HepG2 (cell line): ENCODE measurements around the gene IFITM5. TPM values are rescaled to one million over a fixed set of nuclear protein-coding genes. Genes with fewer than 3 reads are reported as not detected.

ENCODE experiments used
- DNMT3B ChIP-seq: conservative IDR thresholded peaks from 2 replicates; pipeline ENCODE4 v1.6.1; 2016; ENCODE audit warnings: missing biosample characterization, control low read depth
- ESRRA ChIP-seq: sonication (generic); formaldehyde crosslinking; IDR thresholded peaks from 2 replicates; pipeline ENCODE4 v1.5.1; 2020; ENCODE audit warnings: mild to moderate bottlenecking, low read depth, missing genetic modification reagents
- NR2F1 ChIP-seq, 2 experiments: fragments of 450-650 bp in 1 of 2; formaldehyde crosslinking in 1 of 2; IDR thresholded peaks; 2 replicates each; pipeline versions ENCODE4 v1.5.0 to v1.6.1; 2016 to 2020; ENCODE audit warnings: mild to moderate bottlenecking in 1 of 2, missing compliant biosample characterization in 1 of 2, missing genetic modification reagents in 1 of 2, moderate library complexity in 1 of 2
- PLSCR1 ChIP-seq: sonication (generic); formaldehyde crosslinking; IDR thresholded peaks from 2 replicates; pipeline ENCODE4 v1.5.0; 2020; ENCODE audit warnings: missing genetic modification reagents, mild to moderate bottlenecking, borderline replicate concordance
- THAP8 ChIP-seq: sonication (generic); formaldehyde crosslinking; IDR thresholded peaks from 2 replicates; pipeline ENCODE4 v1.5.1; 2020; ENCODE audit warnings: missing genetic modification reagents, mild to moderate bottlenecking, borderline replicate concordance
- polyA plus RNA-seq, 8 experiments: library from polyadenylated mRNA; depleted of rRNA in 3 of 8; stranded (reverse) in 7 of 8; unstranded in 1 of 8; fragments of >200 nt; fragmentation: Illumina TruSeq in 4 of 8; extraction: Trizol in 4 of 8; gene quantifications; 2 replicates each; pipeline versions ENCODE4 v1.2.1 to v1.2.3, GENCODE V29; 2011 to 2016; ENCODE audit warnings: low read depth in 4 of 8, missing spikeins in 1 of 8, mixed read lengths in 1 of 8; ENCODE audit not compliant: insufficient read depth in 1 of 8
- total RNA-seq, 5 experiments: library from RNA; depleted of rRNA; stranded (reverse); fragments of >200 nt; fragmentation: Illumina TruSeq; extraction: Trizol; gene quantifications; 2 replicates each; pipeline ENCODE4 v1.2.3, GENCODE V29; 2016; ENCODE audit warnings: low read depth in 1 of 5
- TF ChIP-seq, protein P1 (sequence below): sonication (generic); formaldehyde crosslinking; IDR thresholded peaks from 2 replicates; pipeline ENCODE4 v1.4.0; 2020; ENCODE audit warnings: mild to moderate bottlenecking, missing genetic modification reagents

Gene IFITM5
- total and polyA plus RNA-seq, 2 of the 13 experiments (the other 11 are each of a cell fraction or from before 2014, with no cell fraction given): not detected

GRCh38 chr11:283405-284104, 15.8 kb downstream of the IFITM5 start (continued):
- TF ChIP-seq, protein P1, sequence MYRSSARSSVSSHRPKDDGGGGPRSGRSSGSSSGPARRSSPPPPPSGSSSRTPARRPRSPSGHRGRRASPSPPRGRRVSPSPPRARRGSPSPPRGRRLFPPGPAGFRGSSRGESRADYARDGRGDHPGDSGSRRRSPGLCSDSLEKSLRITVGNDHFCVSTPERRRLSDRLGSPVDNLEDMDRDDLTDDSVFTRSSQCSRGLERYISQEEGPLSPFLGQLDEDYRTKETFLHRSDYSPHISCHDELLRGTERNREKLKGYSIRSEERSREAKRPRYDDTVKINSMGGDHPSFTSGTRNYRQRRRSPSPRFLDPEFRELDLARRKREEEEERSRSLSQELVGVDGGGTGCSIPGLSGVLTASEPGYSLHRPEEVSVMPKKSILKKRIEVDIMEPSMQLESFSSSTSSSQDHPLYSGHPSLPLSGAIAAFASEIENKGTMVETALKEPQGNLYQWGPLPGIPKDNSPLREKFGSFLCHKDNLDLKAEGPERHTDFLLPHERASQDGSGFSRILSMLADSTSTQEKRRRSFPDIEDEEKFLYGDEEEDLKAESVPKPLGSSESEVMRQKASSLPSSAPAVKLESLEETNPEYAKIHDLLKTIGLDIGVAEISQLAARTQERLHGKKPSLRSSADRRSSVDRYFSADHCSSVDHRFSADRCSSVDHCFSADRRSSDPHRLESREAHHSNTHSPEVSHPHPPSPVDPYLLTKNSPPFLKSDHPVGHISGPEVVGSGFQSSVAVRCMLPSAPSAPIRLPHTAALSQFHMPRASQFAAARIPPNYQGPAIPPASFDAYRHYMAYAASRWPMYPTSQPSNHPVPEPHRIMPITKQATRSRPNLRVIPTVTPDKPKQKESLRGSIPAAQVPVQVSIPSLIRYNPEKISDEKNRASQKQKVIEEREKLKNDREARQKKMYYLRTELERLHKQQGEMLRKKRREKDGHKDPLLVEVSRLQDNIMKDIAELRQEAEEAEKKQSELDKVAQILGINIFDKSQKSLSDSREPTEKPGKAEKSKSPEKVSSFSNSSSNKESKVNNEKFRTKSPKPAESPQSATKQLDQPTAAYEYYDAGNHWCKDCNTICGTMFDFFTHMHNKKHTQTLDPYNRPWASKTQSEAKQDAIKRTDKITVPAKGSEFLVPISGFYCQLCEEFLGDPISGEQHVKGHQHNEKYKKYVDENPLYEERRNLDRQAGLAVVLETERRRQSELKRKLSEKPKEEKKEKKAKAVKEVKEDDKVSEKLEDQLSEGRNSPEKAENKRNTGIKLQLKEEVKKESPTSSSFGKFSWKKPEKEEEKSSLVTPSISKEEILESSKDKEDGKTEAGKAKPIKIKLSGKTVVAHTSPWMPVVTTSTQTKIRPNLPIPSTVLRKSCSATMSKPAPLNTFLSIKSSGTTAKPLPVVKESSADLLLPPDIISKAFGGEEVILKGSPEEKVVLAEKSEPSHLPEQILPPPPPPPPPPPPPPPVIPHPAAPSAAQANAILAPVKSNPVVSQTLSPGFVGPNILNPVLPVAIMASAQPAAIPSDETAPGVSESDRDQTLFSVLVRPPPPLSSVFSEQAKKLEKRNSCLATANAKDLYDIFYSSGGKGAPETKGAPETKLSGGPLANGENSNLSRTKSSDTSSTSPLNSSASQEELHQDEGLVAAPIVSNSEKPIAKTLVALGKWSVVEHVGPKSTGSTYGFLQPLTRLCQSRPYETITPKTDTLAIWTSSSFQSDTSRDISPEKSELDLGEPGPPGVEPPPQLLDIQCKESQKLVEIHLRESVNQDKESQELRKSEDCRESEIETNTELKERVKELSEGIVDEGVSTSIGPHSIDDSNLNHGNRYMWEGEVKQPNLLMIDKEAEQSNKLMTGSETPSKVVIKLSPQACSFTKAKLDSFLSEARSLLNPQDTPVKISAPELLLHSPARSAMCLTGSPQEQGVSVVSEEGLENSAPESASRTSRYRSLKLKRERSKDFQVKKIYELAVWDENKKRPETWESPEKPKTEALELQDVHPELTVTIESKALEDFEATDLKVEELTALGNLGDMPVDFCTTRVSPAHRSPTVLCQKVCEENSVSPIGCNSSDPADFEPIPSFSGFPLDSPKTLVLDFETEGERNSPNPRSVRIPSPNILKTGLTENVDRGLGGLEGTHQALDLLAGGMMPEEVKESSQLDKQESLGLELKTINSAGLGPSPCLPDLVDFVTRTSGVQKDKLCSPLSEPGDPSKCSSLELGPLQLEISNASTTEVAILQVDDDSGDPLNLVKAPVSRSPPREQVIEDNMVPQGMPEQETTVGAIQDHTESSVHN (CRISPR knock-in tag): no peak
- TF ChIP-seq DNMT3B (CRISPR knock-in tag) (no peak), THAP8 (CRISPR knock-in tag) (no peak), ESRRA (CRISPR knock-in tag) (no peak), PLSCR1 (CRISPR knock-in tag) (no peak), NR2F1 (CRISPR knock-in tag; IDR thresholded peaks at IDR 0.05) (no peak)
